ENCODE measurements around the gene SLC25A34.

Gene SLC25A34

DNA sequence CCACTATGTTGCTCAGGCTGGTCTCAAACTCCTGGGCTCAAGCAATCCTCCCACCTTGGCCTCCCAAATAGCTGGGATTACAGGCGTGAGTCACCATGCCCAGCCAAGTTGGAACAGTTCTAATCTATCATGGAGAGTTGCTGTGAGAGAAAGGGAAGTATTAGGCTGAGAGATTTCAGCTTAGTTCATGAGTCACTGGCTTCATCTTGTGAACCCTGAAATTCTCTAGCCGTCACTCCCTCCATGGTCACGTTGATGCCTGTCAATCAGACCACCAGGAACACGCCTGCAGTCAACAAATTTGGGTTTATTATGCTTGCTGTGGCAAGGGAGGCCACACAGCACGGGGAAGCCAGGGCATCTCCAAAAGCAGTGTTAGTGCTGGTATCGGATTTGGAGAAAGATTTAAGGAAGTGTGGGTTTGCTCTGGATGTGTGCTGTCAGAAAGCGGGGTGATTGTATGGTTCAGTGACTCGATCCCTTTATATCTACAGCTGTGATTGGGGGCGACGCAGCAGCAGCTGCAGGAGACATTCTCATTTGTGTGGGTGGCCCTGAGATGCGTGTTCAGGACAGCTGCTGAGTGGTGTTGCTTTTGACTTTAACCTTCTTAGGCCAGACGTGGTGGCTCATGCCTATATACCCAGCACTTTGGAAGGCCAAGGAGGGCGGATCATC is 52.7 kb downstream of the SLC25A34 start:
- no peak for DNase-seq

Measured in activated gamma-delta T cell treated with Interleukin-2 at 50 U/mL for 16 hours (primary cell).